GM19438 (cell line): ENCODE results near the gene ACBD4.
A peak's percentile ranks its signal among the peaks of the same experiment; 100 is the strongest.

Experiments used
- ATAC-seq: cut with Tn5 transposase; IDR thresholded peaks from one replicate; pipeline ENCODE4 v1.9.1; 2021; ENCODE audit warnings: low read depth; ENCODE audit not compliant: unreplicated experiment

Gene ACBD4, protein sequence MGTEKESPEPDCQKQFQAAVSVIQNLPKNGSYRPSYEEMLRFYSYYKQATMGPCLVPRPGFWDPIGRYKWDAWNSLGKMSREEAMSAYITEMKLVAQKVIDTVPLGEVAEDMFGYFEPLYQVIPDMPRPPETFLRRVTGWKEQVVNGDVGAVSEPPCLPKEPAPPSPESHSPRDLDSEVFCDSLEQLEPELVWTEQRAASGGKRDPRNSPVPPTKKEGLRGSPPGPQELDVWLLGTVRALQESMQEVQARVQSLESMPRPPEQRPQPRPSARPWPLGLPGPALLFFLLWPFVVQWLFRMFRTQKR

GRCh38 chr17:45135192-45135977 lies at the start of gene ACBD4:
ACBD4 (plus strand) TSS chr17:45135687; CDS start chr17:45136145, 458 bp downstream.
- ATAC-seq = peak; percentile 66

GRCh38 chr17:45086391-45086790 lies 49.1 kb upstream of the ACBD4 start:
- no peak for ATAC-seq

- no peak for ATAC-seq
Observed at GRCh38 chr17:45086865-45087503, 48.5 kb upstream of the ACBD4 start.

- no peak for ATAC-seq
Observed at GRCh38 chr17:45087504-45087975, 47.9 kb upstream of the ACBD4 start.

- ATAC-seq = no peak
Observed at GRCh38 chr17:45087978-45088377, 47.5 kb upstream of the ACBD4 start.

DNA sequence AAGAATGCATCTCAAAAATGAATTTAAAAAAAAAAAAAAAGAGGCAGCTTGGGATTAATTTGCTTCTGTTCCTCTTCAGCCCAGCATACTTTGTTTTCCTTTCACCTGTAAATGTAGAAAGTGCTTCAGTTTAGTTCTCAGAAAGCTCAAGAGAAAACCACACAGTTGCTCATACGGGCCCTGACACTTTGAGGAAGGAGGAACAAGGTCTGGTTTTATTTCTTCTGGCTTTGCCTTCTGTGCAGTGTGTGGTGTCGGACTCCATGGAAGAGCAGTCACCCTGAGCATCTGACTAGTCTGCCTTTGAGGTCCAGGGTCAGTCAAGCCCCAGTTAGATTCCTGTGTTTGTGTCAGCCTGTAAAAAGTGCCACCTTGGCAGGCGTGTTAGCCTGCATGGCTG lies 46.7 kb upstream of the ACBD4 start:
- ATAC-seq = no peak

GRCh38 chr17:45090711-45091110 lies 44.8 kb upstream of the ACBD4 start:
- no peak for ATAC-seq

DNA sequence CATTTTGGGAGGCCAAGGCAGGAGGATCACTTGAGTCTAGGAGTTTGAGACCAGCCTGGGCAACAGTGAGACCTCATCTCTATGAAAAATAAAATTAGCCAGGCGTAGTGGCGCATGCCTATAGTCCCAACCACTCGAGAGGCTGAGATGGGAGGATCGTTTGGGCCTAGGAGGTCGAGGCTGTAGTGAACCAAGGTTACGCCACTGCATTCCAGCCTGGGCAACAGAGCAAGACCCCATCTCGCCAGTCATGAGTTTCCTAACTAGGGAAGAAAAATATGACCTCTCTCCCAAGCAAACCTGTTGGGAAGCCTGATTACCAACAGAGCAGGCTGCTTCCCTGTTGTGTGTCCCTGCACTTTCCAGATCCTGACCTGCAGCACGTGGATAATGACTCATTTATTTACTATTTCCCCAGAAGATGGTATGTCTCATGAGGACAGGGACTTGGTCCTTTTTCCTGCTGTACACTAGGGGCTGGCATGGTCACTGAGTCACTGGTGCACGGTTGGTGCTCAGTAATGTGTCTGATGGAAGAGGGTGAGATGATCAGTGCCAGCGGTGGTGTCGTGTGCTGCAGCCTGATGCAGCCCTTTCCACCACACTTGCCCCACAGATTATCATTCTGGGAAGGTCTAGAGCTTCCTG lies 43.6 kb upstream of the ACBD4 start:
- ATAC-seq = no peak

GRCh38 chr17:45092911-45093430 lies 42.5 kb upstream of the ACBD4 start:
- no peak for ATAC-seq

GRCh38 chr17:45093444-45094110 lies 41.9 kb upstream of the ACBD4 start:
- ATAC-seq = no peak

DNA sequence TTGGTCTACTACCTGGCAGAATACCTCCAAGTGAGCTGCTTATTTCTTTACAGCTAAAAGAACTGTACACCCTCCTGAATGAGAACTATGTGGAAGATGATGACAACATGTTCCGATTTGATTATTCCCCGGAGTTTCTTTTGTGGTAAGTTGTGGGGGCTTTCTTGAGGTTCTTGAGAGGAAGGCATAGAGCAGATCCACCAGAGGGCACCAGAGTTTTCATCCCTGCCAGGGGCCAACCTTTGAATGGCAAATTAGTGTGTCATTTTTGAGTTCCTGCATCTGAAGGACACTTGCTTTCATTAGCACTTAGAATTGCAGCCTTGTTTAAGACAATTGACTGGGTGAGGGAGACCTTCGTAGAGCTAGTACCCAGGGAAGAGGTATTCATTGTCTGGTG lies 39.3 kb upstream of the ACBD4 start:
- no peak for ATAC-seq

DNA sequence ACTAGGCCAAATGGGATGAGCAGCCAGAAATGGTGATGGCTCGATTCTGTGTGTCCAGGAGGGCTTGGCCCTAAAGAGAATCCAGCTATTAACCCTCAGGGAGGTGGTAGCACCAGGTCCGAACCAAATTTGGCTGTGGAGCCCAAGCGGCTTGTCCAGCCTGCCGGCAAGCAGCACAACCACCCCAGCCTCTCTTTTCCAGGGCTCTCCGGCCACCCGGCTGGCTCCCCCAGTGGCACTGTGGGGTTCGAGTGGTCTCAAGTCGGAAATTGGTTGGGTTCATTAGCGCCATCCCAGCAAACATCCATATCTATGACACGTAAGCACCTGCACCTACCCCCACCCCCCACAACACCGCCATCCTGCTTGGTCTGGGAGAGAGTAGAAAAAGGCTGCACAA lies 38.6 kb upstream of the ACBD4 start:
- ATAC-seq = no peak

GRCh38 chr17:45098081-45098868 lies 37.2 kb upstream of the ACBD4 start:
- ATAC-seq = no peak

- no peak for ATAC-seq
Observed at GRCh38 chr17:45098869-45099616, 36.4 kb upstream of the ACBD4 start.

- no peak for ATAC-seq
Observed at GRCh38 chr17:45101546-45101882, 34.0 kb upstream of the ACBD4 start.

- ATAC-seq = no peak
Observed at GRCh38 chr17:45101883-45102811, 33.3 kb upstream of the ACBD4 start.

DNA sequence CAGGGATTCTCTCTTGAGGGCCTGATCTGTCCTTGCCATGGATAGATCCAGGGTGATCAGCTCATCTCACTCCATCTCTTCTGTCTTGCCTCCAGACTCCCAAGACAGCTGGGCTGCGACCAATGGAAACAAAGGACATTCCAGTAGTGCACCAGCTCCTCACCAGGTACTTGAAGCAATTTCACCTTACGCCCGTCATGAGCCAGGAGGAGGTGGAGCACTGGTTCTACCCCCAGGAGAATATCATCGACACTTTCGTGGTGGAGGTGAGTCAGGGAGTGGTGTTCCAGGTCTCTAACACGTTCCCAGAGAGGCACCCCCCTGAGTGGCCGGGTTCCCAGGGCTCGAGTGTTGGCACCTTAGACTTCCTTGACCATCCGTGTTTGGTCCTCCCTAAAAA lies 32.6 kb upstream of the ACBD4 start:
- ATAC-seq = no peak
